ENCODE data around the gene EPS8.

The EPS8 gene

DNA sequence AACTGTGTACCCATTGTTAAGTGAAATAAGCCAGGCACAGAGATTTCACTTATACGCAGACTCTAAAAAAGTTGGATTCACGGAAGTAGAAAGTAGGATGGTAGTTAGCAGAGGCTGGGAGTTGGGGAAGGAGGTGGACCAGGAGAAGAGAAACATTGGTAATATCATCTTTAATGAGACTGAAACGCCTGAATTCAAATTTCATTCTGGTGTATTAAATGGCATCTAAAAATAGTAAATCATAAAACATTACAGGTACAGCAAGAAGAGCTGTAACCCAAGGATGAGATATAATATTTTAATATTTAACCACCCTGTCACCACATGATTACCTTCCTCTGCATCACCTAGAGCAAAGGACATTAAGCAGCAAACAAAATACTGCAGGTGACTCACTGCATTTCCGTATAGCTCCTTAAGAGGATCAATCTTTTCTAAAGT is 99.4 kb downstream of the EPS8 start:
- Mint-ChIP-seq H3K9me3 (no peaks in the 10 kb centered on the region), H3K27ac (no peak overlapping the region), H3K4me3 (no peak overlapping the region), H3K4me1 (ENCODE audit: low read depth) (peaks cover 2% of the 10 kb centered on the region), H3K27me3 (peaks cover 3% of the 10 kb centered on the region), H3K36me3 (ENCODE audit: low read depth) (no peaks in the 10 kb centered on the region)
- DNase-seq: no peak

DNA sequence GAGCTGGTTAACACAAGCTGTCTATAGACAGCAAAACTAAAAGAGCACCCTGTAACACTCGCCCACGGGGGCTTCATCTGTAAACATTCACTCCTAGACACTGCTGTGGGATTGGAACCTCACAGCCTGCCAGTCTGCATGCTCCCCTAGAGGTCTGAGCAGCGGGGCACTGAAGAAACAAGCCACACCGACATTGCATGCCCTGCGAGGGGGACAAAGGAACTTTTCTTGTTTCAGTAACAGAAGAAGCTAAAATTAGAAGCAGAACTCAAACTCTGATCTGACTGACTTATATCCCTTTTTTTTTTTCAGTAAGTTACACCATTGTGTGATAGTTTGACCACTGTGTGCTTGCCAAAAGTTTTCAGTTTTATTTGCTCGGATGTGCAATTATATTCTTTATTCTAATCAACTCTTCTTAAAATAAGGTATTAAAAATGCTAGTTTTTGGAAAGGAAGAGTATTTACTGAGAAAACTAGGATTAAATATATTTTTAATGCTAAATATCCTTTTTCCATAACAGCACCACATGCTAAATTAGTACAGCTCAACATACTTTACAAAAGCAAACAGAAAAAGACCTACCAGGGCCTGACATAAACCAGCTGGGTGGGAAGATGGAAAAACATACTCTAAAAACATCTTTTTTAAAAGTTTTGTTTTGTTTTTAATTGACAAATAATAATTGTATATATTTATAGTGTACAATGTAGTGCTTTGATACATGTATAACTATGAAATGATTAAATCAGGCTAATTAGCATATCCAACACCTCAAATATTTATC is 100.2 kb downstream of the EPS8 start:
- DNase-seq: no peak
- H3K27ac Mint-ChIP-seq: no peak overlapping the region
- H3K4me3 Mint-ChIP-seq: no peak overlapping the region
- peaks cover 6% of the 10 kb centered on the region for H3K27me3 Mint-ChIP-seq
- H3K36me3 Mint-ChIP-seq (ENCODE audit: low read depth): no peaks in the 10 kb centered on the region
- H3K4me1 Mint-ChIP-seq (ENCODE audit: low read depth): peaks cover 2% of the 10 kb centered on the region
- no peaks in the 10 kb centered on the region for H3K9me3 Mint-ChIP-seq

DNA sequence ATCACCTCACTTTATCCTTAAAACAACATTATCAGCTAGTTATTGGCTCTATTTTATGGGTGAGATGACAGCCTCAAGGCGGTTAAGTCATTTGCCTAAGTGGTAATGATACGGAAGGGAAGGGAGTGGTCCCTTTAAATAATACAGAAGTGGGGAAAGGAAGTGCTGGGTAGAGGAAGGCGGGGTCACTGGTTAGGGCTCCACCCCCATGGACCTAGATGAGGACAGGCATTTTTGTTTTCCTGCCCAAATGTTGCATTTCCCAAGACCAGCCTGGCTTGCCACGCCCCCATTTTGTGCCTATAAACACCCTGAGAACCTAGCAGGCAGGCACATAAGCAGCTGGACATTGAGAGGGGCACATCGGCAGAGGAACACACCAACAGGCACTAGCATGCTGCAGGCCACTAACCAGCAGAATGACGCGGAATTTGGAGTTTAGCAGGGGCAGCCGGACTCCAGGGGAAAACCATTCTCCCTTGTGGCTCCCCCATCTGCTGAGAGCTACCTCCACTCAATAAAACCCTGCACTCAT is 100.9 kb downstream of the EPS8 start:
- Mint-ChIP-seq H3K27ac (no peak overlapping the region), H3K9me3 (no peaks in the 10 kb centered on the region)
- DNase-seq: no peak

DNA sequence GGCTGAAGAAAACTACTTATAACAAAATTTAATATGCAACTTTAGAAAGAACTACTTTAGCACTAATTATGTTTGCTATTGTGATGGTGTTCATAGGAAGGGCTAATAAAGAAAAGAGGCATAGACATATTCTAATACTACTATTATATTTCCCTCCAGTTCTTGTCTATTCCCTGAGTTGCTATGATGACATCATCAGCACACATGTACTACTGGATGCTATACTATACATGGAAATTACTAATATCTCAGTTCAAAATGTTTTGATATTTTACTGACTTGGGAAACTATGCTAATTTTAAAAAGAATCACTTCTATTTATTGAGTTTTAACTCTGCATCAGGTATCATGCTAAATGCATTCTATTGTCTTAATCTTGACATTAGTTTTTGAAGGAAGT is 101.6 kb downstream of the EPS8 start:
- no peak for DNase-seq
- H3K4me3 Mint-ChIP-seq: no peak overlapping the region
- no peak overlapping the region for H3K27ac Mint-ChIP-seq
- no peaks in the 10 kb centered on the region for H3K36me3 Mint-ChIP-seq (ENCODE audit: low read depth)
- no peaks in the 10 kb centered on the region for H3K9me3 Mint-ChIP-seq
- H3K4me1 Mint-ChIP-seq (ENCODE audit: low read depth): peaks cover 2% of the 10 kb centered on the region
- H3K27me3 Mint-ChIP-seq: peaks cover 4% of the 10 kb centered on the region

More for the DNA sequence above, 100.9 kb downstream of the EPS8 start:
- peaks cover 2% of the 10 kb centered on the region for H3K4me1 Mint-ChIP-seq (ENCODE audit: low read depth)
- peaks cover 4% of the 10 kb centered on the region for H3K27me3 Mint-ChIP-seq
- H3K4me3 Mint-ChIP-seq: no peak overlapping the region
- H3K36me3 Mint-ChIP-seq (ENCODE audit: low read depth): no peaks in the 10 kb centered on the region

DNA sequence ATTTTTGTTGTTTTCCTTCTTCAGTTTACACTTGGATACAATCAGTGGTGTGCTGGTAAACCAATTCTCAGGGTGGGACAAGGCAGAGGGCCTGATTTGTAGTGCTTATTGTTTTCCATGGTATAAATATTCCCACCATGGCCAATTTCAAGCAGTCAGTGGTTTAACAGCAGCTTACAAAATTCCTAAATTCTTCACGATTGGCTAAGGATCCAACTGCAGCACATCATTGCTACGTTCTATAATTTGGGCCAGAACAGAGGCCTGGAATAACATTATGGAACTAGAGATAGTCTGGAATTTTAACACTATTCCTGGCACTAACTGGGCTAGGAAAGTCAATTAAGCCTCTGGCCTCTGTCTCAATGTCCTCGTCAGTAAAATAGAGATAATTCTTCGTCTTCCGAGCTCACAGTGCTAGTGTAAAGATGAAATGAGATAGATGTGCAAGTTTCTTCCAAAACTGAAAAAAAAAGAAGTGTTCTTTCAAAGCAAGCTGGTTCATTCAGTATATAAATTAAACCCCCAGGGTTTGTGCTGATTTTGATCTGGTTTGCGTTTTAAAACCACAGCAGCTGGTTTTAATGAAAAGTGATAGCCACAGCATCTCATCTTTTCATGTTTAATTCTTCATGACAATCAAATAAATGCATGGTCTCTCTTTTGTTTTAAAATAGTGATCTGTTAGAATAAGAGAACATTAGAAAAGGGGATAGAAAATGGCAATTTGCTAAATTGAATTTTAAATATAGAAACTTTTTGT is 104.1 kb downstream of the EPS8 start:
- no peak overlapping the region for H3K4me3 Mint-ChIP-seq
- no peaks in the 10 kb centered on the region for H3K36me3 Mint-ChIP-seq (ENCODE audit: low read depth)
- H3K27ac Mint-ChIP-seq: no peak overlapping the region
- no peaks in the 10 kb centered on the region for H3K9me3 Mint-ChIP-seq
- H3K4me1 Mint-ChIP-seq (ENCODE audit: low read depth): peaks cover 2% of the 10 kb centered on the region
- peaks cover 4% of the 10 kb centered on the region for H3K27me3 Mint-ChIP-seq
- DNase-seq: no peak

DNA sequence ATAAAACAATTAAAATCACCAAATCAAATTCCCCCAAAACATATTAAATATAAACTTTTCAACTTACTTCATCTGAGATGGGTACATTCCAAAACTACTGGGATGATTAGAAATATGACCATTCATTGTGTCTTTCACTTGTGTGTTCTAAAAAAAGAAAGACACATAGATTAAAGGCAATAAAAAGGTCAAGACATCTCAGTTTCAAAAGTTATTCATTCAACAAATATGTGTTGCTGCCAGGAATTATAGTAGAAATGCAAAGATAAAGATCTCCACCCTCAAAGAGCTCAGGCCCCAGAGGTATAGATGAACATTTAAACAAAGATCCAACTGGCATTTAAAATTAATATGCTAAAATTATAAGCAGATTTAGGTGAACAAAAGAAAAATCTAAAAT is 106.4 kb downstream of the EPS8 start:
- Mint-ChIP-seq H3K27ac (no peak overlapping the region), H3K4me1 (ENCODE audit: low read depth) (peaks cover 2% of the 10 kb centered on the region), H3K4me3 (no peak overlapping the region), H3K9me3 (no peaks in the 10 kb centered on the region), H3K36me3 (ENCODE audit: low read depth) (no peaks in the 10 kb centered on the region), H3K27me3 (peaks cover 4% of the 10 kb centered on the region)
- DNase-seq: no peak

DNA sequence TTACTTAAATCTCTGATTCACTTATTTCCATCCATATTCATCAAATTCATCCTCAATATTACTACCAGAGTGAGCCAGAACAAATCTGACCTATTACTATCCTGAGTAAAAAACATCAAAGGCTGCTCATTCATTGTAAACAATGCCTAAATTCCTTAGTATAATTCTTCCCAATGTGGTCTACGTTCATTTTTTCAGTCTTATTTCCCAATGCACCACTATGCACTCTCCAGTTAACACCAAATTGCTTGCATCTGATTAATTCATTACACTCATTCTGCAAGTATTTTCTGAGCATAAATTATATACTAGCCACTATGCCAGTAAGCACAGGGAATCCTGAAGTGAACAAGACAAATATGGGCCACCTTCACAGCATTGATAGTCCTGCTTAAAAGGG is 110.0 kb downstream of the EPS8 start:
- Mint-ChIP-seq H3K4me3 (no peak overlapping the region), H3K27me3 (peaks cover 5% of the 10 kb centered on the region), H3K36me3 (ENCODE audit: low read depth) (no peaks in the 10 kb centered on the region), H3K4me1 (ENCODE audit: low read depth) (no peaks in the 10 kb centered on the region), H3K27ac (no peak overlapping the region), H3K9me3 (no peaks in the 10 kb centered on the region)
- no peak for DNase-seq

DNA sequence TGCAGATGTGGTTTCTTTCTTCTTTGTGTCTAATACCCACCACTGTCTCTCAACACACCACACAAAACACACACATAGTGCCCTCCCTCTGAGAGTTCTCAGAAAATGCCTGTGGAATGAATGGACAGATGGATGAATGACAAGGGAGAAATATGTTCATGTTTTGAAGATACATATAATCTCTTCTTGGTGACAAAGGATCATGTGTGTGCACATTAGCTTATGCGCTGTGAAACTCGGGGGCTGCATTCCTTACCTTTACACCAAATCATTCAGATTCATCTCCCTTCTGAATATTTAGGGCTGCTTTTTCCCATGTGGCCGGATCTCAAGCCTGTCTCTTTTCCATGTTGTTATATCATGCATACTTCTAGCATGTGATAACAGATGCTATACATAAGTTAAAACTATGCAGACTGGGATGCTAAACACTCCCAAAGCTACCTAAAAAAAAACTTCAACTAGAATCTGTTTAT is 111.4 kb downstream of the EPS8 start:
- no peak for DNase-seq
- peaks cover 3% of the 10 kb centered on the region for H3K27me3 Mint-ChIP-seq
- no peaks in the 10 kb centered on the region for H3K36me3 Mint-ChIP-seq (ENCODE audit: low read depth)
- H3K9me3 Mint-ChIP-seq: no peaks in the 10 kb centered on the region
- H3K4me1 Mint-ChIP-seq (ENCODE audit: low read depth): no peaks in the 10 kb centered on the region
- H3K27ac Mint-ChIP-seq: no peak overlapping the region
- H3K4me3 Mint-ChIP-seq: no peak overlapping the region

DNA sequence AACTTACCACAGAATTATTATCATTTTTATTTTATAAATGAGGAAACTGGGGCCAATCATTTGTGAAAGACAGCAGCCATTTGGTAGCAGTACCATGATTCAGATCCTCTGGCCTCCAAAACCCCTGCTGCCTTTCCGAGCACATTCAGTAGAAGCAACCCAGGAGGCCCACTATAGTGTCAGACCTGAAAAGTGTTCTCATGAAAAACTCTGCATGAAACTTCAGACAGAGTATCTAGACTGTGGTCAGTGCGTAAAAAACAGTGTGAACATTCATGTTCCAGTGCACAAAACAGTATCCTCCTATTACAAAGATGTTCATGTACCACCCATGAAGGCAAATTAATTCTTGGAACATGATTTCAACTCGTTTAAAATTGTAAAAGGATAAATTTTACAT is 112.0 kb downstream of the EPS8 start:
- Mint-ChIP-seq H3K4me3 (no peak overlapping the region), H3K27me3 (peaks cover 3% of the 10 kb centered on the region), H3K36me3 (ENCODE audit: low read depth) (no peaks in the 10 kb centered on the region)

DNA sequence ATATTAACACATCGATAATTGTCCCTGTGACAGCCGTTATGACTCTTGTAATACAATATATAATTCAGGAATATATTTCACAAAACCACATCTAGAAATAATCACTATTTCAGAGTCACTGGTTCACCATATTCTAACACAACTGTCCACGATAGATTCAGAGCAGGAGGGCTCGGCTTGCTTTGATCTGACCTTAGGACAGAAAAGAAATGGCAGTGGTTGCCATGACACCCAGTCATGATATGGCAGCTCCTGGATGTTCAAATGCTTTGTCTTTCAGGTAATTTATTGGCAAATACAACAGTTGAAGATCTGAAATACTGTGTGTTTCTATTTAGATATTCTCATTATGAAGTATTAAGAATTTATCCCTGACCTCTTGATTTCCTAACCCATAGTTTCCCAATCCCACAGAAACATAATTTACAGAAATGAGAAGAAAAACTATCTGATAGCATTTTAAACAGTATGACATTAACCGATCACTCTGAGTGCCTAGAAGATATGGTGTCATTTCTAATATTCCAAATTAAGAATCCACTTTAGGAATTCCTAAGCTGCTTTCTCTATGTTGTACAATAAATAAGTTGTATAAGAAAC is 116.4 kb downstream of the EPS8 start:
- Mint-ChIP-seq H3K9me3 (no peaks in the 10 kb centered on the region), H3K4me1 (ENCODE audit: low read depth) (no peaks in the 10 kb centered on the region), H3K4me3 (no peak overlapping the region), H3K27ac (no peak overlapping the region), H3K36me3 (ENCODE audit: low read depth) (no peaks in the 10 kb centered on the region), H3K27me3 (peaks cover 3% of the 10 kb centered on the region)
- DNase-seq: no peak

More for the DNA sequence above, 112.0 kb downstream of the EPS8 start:
- Mint-ChIP-seq H3K4me1 (ENCODE audit: low read depth) (no peaks in the 10 kb centered on the region), H3K9me3 (no peaks in the 10 kb centered on the region), H3K27ac (no peak overlapping the region)
- DNase-seq: no peak

DNA sequence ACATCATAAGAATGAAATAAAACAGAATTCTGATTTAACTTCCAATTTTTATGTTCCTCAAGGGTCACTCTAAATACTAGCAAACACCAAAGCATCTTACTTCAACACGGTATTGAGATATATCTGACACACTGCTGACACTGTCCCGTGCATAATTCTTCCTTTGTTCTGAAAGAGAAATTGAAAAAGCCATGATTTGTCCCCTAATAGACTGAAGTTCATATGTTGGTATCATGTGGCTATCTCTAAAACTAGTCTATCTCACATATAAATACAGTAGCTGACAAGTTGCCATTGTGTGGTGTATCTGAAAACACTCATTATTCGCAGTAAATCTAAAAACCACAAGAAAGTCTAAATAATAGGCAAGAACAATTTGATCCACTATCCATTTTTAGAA is 118.4 kb downstream of the EPS8 start:
- H3K4me1 Mint-ChIP-seq (ENCODE audit: low read depth): no peaks in the 10 kb centered on the region
- H3K36me3 Mint-ChIP-seq (ENCODE audit: low read depth): no peaks in the 10 kb centered on the region
- no peak overlapping the region for H3K27ac Mint-ChIP-seq
- H3K27me3 Mint-ChIP-seq: no peaks in the 10 kb centered on the region
- DNase-seq: no peak
- no peaks in the 10 kb centered on the region for H3K9me3 Mint-ChIP-seq
- no peak overlapping the region for H3K4me3 Mint-ChIP-seq

DNA sequence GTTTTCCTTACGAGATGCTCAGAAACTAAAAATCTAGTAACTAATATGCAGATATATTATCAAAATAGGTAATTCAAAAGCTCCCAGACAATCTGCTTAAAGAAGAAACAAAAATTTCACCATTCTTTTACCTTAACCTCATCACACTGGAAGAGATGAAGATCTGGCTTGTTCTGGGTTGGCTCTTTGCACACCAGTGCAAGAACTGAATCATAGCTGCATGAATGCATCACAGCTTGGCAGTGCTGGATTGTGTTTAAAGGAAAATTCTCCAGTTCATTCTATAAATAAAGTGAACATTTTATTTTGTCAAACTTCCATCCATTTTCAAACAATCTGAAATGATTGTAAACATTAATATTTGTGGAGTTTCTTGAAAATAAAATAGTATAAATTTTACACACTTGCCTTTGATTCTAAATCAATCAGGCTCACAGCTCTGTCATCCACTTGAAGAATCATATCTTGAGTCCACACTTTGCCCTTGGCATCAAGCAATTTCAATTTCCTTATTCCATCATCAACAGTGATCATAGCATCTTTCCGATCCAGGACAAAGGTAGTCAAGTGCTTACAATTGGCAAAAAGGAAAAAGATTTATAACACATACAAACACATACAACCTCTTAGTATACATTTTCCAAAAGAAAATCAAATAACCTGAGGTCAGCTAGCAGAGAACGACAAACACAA is 119.8 kb downstream of the EPS8 start:
- DNase-seq: no peak
- no peak overlapping the region for H3K4me3 Mint-ChIP-seq
- no peak overlapping the region for H3K27ac Mint-ChIP-seq
- H3K9me3 Mint-ChIP-seq: no peaks in the 10 kb centered on the region
- no peaks in the 10 kb centered on the region for H3K4me1 Mint-ChIP-seq (ENCODE audit: low read depth)
- no peaks in the 10 kb centered on the region for H3K27me3 Mint-ChIP-seq
- no peaks in the 10 kb centered on the region for H3K36me3 Mint-ChIP-seq (ENCODE audit: low read depth)

DNA sequence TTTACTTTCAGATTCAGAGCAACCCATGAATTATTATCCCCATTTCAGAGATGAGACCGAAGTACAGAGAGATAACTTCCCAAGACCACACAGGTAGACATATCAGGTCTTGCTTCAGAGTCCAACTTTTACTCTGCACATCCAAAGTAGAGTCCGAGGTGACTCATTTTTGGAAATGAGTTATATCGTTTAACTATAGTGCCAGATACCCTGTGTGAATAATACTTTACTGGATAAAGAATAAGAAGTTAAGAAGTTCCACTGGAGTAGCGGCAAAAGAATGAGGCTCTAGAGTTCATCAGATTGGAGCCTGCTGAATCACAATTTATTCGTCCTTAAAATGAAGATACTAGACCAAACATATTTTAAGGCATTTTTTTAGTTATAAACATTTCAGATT is 124.7 kb downstream of the EPS8 start:
- Mint-ChIP-seq H3K4me3 (no peak overlapping the region), H3K9me3 (no peaks in the 10 kb centered on the region), H3K4me1 (ENCODE audit: low read depth) (no peaks in the 10 kb centered on the region), H3K27ac (no peak overlapping the region), H3K27me3 (no peaks in the 10 kb centered on the region), H3K36me3 (ENCODE audit: low read depth) (no peaks in the 10 kb centered on the region)
- DNase-seq: no peak

DNA sequence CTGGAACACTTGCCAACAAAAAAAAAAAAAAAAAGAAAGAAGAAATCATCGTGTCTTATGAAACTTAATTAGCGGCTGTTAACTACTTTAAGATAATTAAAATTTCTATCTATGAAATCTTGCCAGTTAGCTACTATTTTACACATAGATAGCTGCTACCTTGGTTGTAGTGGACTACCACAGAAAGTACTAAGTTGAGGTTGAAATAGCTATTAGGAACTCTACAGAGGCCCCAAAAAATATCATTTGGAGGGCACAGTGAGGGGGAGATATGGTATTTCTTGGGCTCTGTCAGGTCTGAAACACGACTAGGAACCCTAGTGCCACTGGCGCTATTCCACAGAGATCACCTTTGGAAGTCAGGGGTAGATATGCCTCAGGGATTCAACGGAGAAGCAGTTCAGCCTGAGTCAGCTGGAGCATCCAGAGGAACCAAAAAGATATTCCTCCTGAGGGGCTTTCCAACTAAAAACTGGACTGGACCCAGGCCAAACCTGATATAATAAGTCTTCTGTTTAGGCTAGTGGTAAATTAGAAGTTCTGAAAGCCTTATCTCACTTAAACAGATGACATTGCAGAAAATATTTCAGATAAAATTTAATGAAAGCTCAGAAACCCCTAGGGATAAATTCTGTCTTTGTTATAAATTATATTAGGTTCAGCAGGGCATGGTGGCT is 126.1 kb downstream of the EPS8 start:
- H3K36me3 Mint-ChIP-seq (ENCODE audit: low read depth): no peaks in the 10 kb centered on the region
- no peak overlapping the region for H3K27ac Mint-ChIP-seq
- H3K9me3 Mint-ChIP-seq: no peaks in the 10 kb centered on the region
- no peak for DNase-seq
- no peaks in the 10 kb centered on the region for H3K4me1 Mint-ChIP-seq (ENCODE audit: low read depth)
- no peak overlapping the region for H3K4me3 Mint-ChIP-seq
- no peaks in the 10 kb centered on the region for H3K27me3 Mint-ChIP-seq
